Natural killer cell (primary cell): ENCODE data around the gene EGR2. TPM values are rescaled to one million over a fixed set of nuclear protein-coding genes. Genes with fewer than 3 reads are reported as not detected.

Experiments
- ATAC-seq, 3 donors: fragments of 150-1000 bp in 2 of 3; fragments of 200-7000 bp in 1 of 3; cut with Tn5 transposase; 1 replicate in 1 of 3; 2 replicates in 2 of 3; pipeline ENCODE4 v1.10.0; 2021; ENCODE audit warnings: mild to moderate bottlenecking in 2 of 3, moderate library complexity in 2 of 3
- DNase-seq, 2 donors: peaks; one replicate each; pipeline versions ENCODE4 v3.0.0 to v3.0.0-alpha.2; 2013 to 2021; ENCODE audit warnings: mixed read lengths in 1 of 2
- H3K27ac ChIP-seq: one replicate; pipeline ENCODE4 v1.5.1; 2013; ENCODE audit warnings: mild to moderate bottlenecking, low read length
- H3K27me3 ChIP-seq: one replicate; pipeline ENCODE4 v1.6.1; 2013; ENCODE audit warnings: low read length; ENCODE audit not compliant: control insufficient read depth, insufficient read depth
- H3K36me3 ChIP-seq: one replicate; pipeline ENCODE4 v1.6.1; 2013; ENCODE audit warnings: low read length; ENCODE audit not compliant: control insufficient read depth, insufficient read depth
- H3K4me1 ChIP-seq: one replicate; pipeline ENCODE4 v1.6.1; 2013; ENCODE audit warnings: low read length; ENCODE audit not compliant: control insufficient read depth, insufficient read depth
- H3K4me3 ChIP-seq: one replicate; pipeline ENCODE4 v1.5.1; 2013; ENCODE audit warnings: low read length
- H3K9me3 ChIP-seq: one replicate; pipeline ENCODE4 v1.6.1; 2013; ENCODE audit warnings: low read length; ENCODE audit not compliant: control insufficient read depth, insufficient read depth
- H3K27ac Mint-ChIP-seq, 2 donors: one replicate each; pipeline ENCODE4 v1.8.0; 2022; ENCODE audit warnings: mild to moderate bottlenecking in 2 of 2, mixed read lengths in 2 of 2, moderate library complexity in 1 of 2
- H3K27me3 Mint-ChIP-seq, 2 donors: one replicate each; pipeline ENCODE4 v1.8.0; 2022; ENCODE audit warnings: low read depth in 2 of 2, mixed read lengths in 2 of 2
- H3K36me3 Mint-ChIP-seq: one replicate; pipeline ENCODE4 v1.8.0; 2022; ENCODE audit warnings: mixed read lengths
- H3K4me1 Mint-ChIP-seq, 2 donors: one replicate each; pipeline ENCODE4 v1.8.0; 2022; ENCODE audit warnings: mixed read lengths in 2 of 2
- H3K4me3 Mint-ChIP-seq: one replicate; pipeline ENCODE4 v1.8.0; 2022; ENCODE audit warnings: mild to moderate bottlenecking, moderate library complexity, mixed read lengths
- H3K9me3 Mint-ChIP-seq, 2 donors: one replicate each; pipeline ENCODE4 v1.8.0; 2022; ENCODE audit warnings: mixed read lengths in 2 of 2
- WGBS: methylation state at CpG from one replicate; pipeline ENCODE4 v1.1.7; 2013; ENCODE audit warnings: missing lambda C conversion rate; ENCODE audit not compliant: insufficient coverage; 5-methylcytosine and 5-hydroxymethylcytosine counted together
- intact Hi-C: fragments of 100-400 bp; cut with micrococcal nuclease; formaldehyde crosslinking; loops from one replicate; pipeline ENCODE4 v1.14.2; 2022
- total RNA-seq, 4 donors: library from RNA; stranded (reverse); fragments of 120-200 nt in 1 of 4; gene quantifications; one replicate each; pipeline versions ENCODE4 v1.2.3 to v1.2.4, GENCODE V29; 2013 to 2022
- TF ChIP-seq, protein P1 (sequence below): fragments of 200-600 bp; IDR thresholded peaks from one replicate; pipeline ENCODE4 v1.8.0; 2022; ENCODE audit warnings: antibody characterized with exemption

Gene EGR2
- total RNA-seq, 3 donors from 2014 or later (not counting 1 experiment from before 2014, with no cell fraction given): 10.0 to 17.2 (median 12.8) TPM

DNA sequence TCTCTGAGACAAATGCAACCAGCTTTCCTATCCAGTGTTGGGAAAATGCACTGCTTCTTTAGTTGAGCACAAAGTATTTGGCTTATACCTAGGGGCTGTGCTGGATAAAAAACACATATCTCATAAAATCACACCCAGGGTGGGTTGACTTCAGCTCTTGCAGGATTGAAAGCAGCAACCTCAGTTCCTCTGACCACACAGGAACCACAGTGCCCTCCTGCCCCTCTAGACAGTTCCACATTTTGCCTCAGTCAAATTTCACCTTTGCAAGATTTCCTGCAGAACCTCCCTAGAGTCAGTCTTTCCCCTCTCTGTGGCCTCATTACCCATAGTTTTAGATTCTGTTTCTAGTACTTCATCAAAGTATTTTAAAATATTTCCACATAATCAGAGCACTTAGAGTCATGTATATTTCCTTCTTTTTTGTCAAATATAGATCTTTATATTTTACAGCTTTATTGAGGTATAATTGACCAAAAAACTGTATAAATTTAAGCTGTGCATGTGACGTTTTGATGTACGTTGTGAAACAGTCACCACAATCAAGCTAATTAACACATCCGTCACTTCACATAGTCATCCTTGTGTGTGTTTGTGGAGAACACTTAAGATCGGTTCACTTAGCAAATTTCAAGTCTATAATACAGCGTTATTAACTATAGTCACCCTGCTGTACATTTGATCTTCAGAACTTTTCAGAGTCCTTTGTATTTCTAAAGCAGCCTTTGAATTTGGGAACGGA is 37.0 kb upstream of the EGR2 start:
- peaks cover 32% of the 10 kb centered on the region for H3K4me1 ChIP-seq
- no peaks in the 10 kb centered on the region for H3K27me3 Mint-ChIP-seq
- intact Hi-C loops: loop anchor here (1.0 to 10.0 kb wide), 5 partner anchors 37 to 471 kb away; partner anchors contain the start of genes EGR2 and NRBF2
- H3K4me3 ChIP-seq: no peak overlapping the region
- H3K4me3 Mint-ChIP-seq: peak overlapping the region; percentile 87
- peak; percentile 20 to 53 for DNase-seq
- 3% methylated on average over 2 of the region's 6 CpGs for WGBS
- peaks cover 4% of the 10 kb centered on the region for H3K36me3 Mint-ChIP-seq
- peak overlapping the region; percentile 86 to 92 for H3K27ac Mint-ChIP-seq
- H3K4me1 Mint-ChIP-seq: peaks cover 67 to 68% of the 10 kb centered on the region in 2 donors
- TF ChIP-seq, protein P1, sequence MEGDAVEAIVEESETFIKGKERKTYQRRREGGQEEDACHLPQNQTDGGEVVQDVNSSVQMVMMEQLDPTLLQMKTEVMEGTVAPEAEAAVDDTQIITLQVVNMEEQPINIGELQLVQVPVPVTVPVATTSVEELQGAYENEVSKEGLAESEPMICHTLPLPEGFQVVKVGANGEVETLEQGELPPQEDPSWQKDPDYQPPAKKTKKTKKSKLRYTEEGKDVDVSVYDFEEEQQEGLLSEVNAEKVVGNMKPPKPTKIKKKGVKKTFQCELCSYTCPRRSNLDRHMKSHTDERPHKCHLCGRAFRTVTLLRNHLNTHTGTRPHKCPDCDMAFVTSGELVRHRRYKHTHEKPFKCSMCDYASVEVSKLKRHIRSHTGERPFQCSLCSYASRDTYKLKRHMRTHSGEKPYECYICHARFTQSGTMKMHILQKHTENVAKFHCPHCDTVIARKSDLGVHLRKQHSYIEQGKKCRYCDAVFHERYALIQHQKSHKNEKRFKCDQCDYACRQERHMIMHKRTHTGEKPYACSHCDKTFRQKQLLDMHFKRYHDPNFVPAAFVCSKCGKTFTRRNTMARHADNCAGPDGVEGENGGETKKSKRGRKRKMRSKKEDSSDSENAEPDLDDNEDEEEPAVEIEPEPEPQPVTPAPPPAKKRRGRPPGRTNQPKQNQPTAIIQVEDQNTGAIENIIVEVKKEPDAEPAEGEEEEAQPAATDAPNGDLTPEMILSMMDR: no peak
- no peaks in the 10 kb centered on the region for H3K9me3 Mint-ChIP-seq
- peak overlapping the region; percentile 65 for H3K27ac ChIP-seq
- no peaks in the 10 kb centered on the region for H3K36me3 ChIP-seq
- no peaks in the 10 kb centered on the region for H3K27me3 ChIP-seq
- peak; percentile 68 to 83 (median 71) for ATAC-seq
- H3K9me3 ChIP-seq: no peaks in the 10 kb centered on the region

DNA sequence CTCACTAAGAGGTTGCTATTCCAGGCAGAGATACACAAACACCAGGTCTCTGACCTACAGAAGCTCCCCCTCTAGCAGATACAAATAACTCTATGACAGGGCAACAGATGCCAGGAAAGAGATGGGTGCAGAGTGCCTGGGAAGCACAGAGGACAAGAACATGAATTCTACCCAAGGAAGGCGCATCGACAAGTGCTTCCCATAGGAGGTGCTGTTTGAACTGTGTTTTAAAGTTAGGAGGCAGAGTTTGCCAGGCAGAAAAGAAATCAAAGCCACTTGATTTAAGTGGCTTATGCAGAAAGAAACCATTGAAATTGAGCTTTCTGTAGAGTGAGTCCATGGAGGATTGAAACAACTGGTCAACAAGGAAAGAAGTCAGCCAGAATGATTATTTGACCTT is 35.3 kb upstream of the EGR2 start:
- intact Hi-C loops: loop anchor here (5.0 to 10.0 kb wide), 2 partner anchors 283 to 469 kb away; partner anchors contain the start of gene NRBF2
- Mint-ChIP-seq H3K27me3 (no peaks in the 10 kb centered on the region), H3K27ac (peak overlapping the region in 1 of 2 donors; percentile 35), H3K36me3 (peaks cover 19% of the 10 kb centered on the region), H3K4me1 (peaks cover 55 to 56% of the 10 kb centered on the region in 2 donors), H3K4me3 (no peak overlapping the region), H3K9me3 (no peaks in the 10 kb centered on the region)
- Histone ChIP-seq H3K27ac (no peak overlapping the region), H3K9me3 (peaks cover 8% of the 10 kb centered on the region), H3K36me3 (no peaks in the 10 kb centered on the region), H3K27me3 (no peaks in the 10 kb centered on the region), H3K4me1 (peaks cover 32% of the 10 kb centered on the region), H3K4me3 (no peak overlapping the region)
- TF ChIP-seq, protein P1: peak; percentile 37
- WGBS: 95% methylated on average over 2 of the region's 2 CpGs
- DNase-seq: peak in 1 of 2 donors; percentile 41
- ATAC-seq: no peak

DNA sequence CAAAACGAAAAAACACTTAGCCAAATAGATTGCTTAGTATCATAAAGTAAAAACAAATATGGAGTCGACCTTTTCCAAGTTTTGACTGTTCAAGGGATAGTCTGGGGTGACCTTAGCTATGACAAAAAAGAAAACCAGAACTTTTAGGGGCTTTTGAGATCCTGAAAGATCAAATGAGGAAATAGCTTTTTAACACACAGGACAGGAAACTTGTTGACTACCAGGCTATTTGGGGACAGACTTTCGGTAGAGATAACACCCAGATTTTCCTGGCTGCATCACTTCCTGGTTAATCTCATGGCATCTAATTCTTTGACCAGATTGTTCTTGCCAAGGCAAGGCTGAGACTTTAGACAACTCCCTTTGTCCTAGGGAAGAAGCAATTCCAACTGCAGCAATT is 34.5 kb upstream of the EGR2 start:
- 49% methylated on average over 2 of the region's 3 CpGs for WGBS
- no peak for ATAC-seq
- H3K27ac Mint-ChIP-seq: peak overlapping the region in 1 of 2 donors; percentile 35

More for the DNA sequence above, 34.5 kb upstream of the EGR2 start:
- peaks cover 19% of the 10 kb centered on the region for H3K36me3 Mint-ChIP-seq
- Histone ChIP-seq H3K36me3 (no peaks in the 10 kb centered on the region), H3K27me3 (no peaks in the 10 kb centered on the region), H3K27ac (no peak overlapping the region), H3K9me3 (peaks cover 8% of the 10 kb centered on the region), H3K4me3 (no peak overlapping the region), H3K4me1 (peaks cover 32% of the 10 kb centered on the region)
- DNase-seq: no peak
- H3K4me3 Mint-ChIP-seq: peak overlapping the region; percentile 45
- no peaks in the 10 kb centered on the region for H3K27me3 Mint-ChIP-seq
- peaks cover 47 to 48% of the 10 kb centered on the region in 2 donors for H3K4me1 Mint-ChIP-seq
- intact Hi-C loops: loop anchor here (5.0 to 10.0 kb wide), 2 partner anchors 284 to 468 kb away; partner anchors contain the start of gene NRBF2
- no peaks in the 10 kb centered on the region for H3K9me3 Mint-ChIP-seq
- TF ChIP-seq, protein P1: no peak
